T47D (cell line): ENCODE results near the gene CLTC.

ENCODE experiments used
- DNase-seq, 2 experiments: peaks; one replicate each; pipeline versions ENCODE4 v3.0.0 to v3.0.0-alpha.2; 2011 to 2012; ENCODE audit warnings: low read depth in 1 of 2, low spot score in 1 of 2
- JUND ChIP-seq: IDR thresholded peaks from 2 replicates; pipeline ENCODE4 v1.6.1; 2012; ENCODE audit warnings: low read depth
- in situ Hi-C: cut with HindIII; loops from 2 replicates; pipeline ENCODE4 v1.10.0; 2016; ENCODE audit warnings: low sequenced_read_pairs, low pct_unique_long_range_greater_than_20kb

The CLTC gene

GRCh38 chr17:59699786-59700185, 80.1 kb downstream of the CLTC start:
- DNase-seq: no peak
- in situ Hi-C loops: no loop called here
- TF ChIP-seq JUND: no peak

- DNase-seq: no peak
- no peak for TF ChIP-seq JUND
- in situ Hi-C loops: no loop called here
Observed at GRCh38 chr17:59702304-59702703, 82.6 kb downstream of the CLTC start.

- TF ChIP-seq JUND: 0 out of 2 replicates have a peak, but pooled peaks have one; percentile 22
- peak; percentile 91 to 100 for DNase-seq
- in situ Hi-C loops: no loop called here
Observed at GRCh38 chr17:59707149-59707970, 87.7 kb downstream of the CLTC start, which contains the start of the genes PTRH2 and VMP1. Gene PTRH2 (minus strand): TSS chr17:59707430. CDS start chr17:59697978, 9,452 bp downstream. Gene VMP1 (plus strand): TSS chr17:59707654. CDS start chr17:59731447, 23,793 bp downstream.

- no peak for TF ChIP-seq JUND
- DNase-seq: peak in 1 of 2 experiments; percentile 25
- in situ Hi-C loops: no loop called here
Observed at GRCh38 chr17:59707971-59708430, 88.3 kb downstream of the CLTC start.

- no peak for TF ChIP-seq JUND
- in situ Hi-C loops: no loop called here
- DNase-seq: no peak
Observed at GRCh38 chr17:59711936-59712335, 92.2 kb downstream of the CLTC start.

GRCh38 chr17:59712862-59713261, 93.2 kb downstream of the CLTC start:
- DNase-seq: no peak
- in situ Hi-C loops: no loop called here
- no peak for TF ChIP-seq JUND

GRCh38 chr17:59714255-59714654, 94.6 kb downstream of the CLTC start:
- TF ChIP-seq JUND: no peak
- in situ Hi-C loops: no loop called here
- DNase-seq: no peak

- no peak for TF ChIP-seq JUND
- in situ Hi-C loops: no loop called here
- no peak for DNase-seq
Observed at GRCh38 chr17:59716427-59716826, 96.7 kb downstream of the CLTC start.

- in situ Hi-C loops: no loop called here
- no peak for DNase-seq
- TF ChIP-seq JUND: no peak
Observed at GRCh38 chr17:59719526-59719925, 99.8 kb downstream of the CLTC start.

- DNase-seq: no peak
- TF ChIP-seq JUND: no peak
- in situ Hi-C loops: no loop called here
Observed at GRCh38 chr17:59722623-59723022, 102.9 kb downstream of the CLTC start.

GRCh38 chr17:59723041-59723440, 103.3 kb downstream of the CLTC start:
- no peak for TF ChIP-seq JUND
- in situ Hi-C loops: no loop called here
- no peak for DNase-seq

- no peak for TF ChIP-seq JUND
- in situ Hi-C loops: no loop called here
- no peak for DNase-seq
Observed at GRCh38 chr17:59723607-59724006, 103.9 kb downstream of the CLTC start.

- no peak for TF ChIP-seq JUND
- DNase-seq: no peak
- in situ Hi-C loops: no loop called here
Observed at GRCh38 chr17:59725691-59726090, 106.0 kb downstream of the CLTC start.
